ENCODE measurements around the gene TFF3.
"Not testable (repeated sequence)": the region's sequence is repeated elsewhere in the genome, so short reads cannot be mapped to it uniquely, and the experiment has no call there.

The TFF3 gene

DNA sequence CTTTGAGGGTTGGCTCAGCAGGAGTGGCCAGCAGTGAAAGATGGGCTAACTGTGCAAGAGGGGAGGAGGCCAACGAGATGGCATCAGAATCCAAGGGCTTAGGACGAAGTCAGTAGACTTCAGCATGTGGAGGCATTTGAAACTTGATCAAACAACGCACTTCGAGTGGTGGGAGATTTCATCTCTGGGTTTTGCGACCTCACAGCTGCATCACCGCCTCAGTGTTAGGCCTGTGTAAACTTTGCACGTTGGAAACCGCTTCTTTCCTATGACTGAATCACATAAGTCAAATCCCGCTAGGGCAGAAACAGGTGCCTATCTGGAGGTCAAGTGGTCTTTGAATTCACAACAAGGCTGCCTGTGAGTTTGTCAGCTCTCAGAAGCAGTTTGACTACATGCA is 17.8 kb downstream of the TFF3 start:
- ChIA-PET POLR2A (no interaction called here), CTCF (interaction anchor here (0.9 kb wide), 1 partner anchor 13 kb away, joined by 3 read pairs; no protein-coding TSS in a partner anchor)
- TF ChIP-seq ZNF384 (IDR thresholded peaks at IDR 0.05) = no peak
- TF ChIP-seq, protein P1, sequence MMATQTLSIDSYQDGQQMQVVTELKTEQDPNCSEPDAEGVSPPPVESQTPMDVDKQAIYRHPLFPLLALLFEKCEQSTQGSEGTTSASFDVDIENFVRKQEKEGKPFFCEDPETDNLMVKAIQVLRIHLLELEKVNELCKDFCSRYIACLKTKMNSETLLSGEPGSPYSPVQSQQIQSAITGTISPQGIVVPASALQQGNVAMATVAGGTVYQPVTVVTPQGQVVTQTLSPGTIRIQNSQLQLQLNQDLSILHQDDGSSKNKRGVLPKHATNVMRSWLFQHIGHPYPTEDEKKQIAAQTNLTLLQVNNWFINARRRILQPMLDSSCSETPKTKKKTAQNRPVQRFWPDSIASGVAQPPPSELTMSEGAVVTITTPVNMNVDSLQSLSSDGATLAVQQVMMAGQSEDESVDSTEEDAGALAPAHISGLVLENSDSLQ (IDR thresholded peaks at IDR 0.05) = no peak
- TF ChIP-seq LEF1 (IDR thresholded peaks at IDR 0.05; ENCODE audit: borderline replicate concordance) = no peak
- no peak for DNase-seq (ENCODE audit: extremely low spot score)

- POLR2A ChIA-PET = no interaction called here
- DNase-seq (ENCODE audit: extremely low spot score) = no peak
- no peak for TF ChIP-seq HDGF (IDR thresholded peaks at IDR 0.05; ENCODE audit: borderline replicate concordance)
- no peak for TF ChIP-seq ELF4 (IDR thresholded peaks at IDR 0.05)
- no peak for TF ChIP-seq TARDBP (IDR thresholded peaks at IDR 0.05)
- no peak for TF ChIP-seq L3MBTL2 (conservative IDR thresholded peaks at IDR 0.05)
- CTCF ChIA-PET = interaction anchor here (0.9 kb wide), 1 partner anchor 14 kb away, joined by 3 read pairs; no protein-coding TSS in a partner anchor
Observed at GRCh38 chr21:42296501-42296900, 18.7 kb downstream of the TFF3 start.

DNA sequence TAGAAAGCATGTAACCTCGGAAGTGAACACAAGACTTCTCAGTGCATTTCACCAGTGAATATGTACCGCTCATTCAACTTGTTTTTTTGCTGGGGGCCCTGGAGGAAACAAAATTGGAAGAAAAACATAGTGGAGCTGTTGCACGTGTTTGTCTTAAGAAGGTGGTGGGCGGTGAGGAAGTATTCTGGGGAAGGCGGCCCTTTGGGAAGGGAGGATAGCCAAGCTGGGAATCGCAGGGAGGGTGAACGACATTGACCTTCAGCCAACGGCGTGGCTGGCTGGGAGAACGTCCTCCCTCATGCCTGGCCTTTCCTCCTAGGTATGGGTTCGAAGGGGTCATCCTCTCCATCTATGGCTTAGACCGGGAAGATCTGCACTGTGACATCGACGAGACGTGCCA is 19.4 kb downstream of the TFF3 start:
- CTCF ChIA-PET = interaction anchor here (1.1 kb wide), 1 partner anchor 15 kb away, joined by 4 read pairs; no protein-coding TSS in a partner anchor
- POLR2A ChIA-PET = no interaction called here
- DNase-seq (ENCODE audit: extremely low spot score) = no peak
- TF ChIP-seq ELF4 (IDR thresholded peaks at IDR 0.05) (no peak), SUZ12 (IDR thresholded peaks at IDR 0.05) (no peak), CTBP1 (IDR thresholded peaks at IDR 0.05; ENCODE audit: borderline replicate concordance) (no peak)
- TF ChIP-seq, protein P1 (IDR thresholded peaks at IDR 0.05) = no peak

DNA sequence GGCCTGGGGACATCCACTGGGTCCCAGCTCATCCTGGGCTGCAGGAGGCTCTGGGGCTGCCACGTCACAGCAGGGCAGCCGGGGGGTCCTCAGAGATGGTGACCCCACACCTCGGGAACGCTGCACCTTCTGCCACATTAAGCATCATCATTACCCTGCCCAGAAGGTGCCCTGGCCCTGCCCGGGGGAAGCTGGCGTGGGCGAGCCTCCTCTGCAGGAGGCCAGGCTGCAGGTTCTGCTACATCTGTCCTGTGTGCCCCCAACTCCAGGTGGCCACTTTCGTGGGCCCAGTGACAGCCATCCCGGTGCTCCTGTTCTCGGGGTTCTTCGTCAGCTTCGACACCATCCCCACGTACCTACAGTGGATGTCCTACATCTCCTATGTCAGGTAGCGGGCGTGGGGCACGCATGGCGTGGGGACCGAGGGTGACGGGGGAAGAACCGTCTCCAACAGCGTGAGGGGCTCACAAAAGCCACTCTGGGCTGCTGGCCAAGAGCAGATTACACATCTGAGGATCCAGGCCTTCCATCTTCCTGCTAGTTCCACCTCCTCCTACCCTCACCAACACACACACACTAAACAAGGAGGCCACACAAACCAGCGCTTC is 20.8 kb downstream of the TFF3 start:
- TF ChIP-seq ARNT (IDR thresholded peaks at IDR 0.05) (no peak), L3MBTL2 (conservative IDR thresholded peaks at IDR 0.05) (no peak), ELF4 (IDR thresholded peaks at IDR 0.05) (no peak), FOXM1 (IDR thresholded peaks at IDR 0.05; ENCODE audit: borderline replicate concordance) (no peak), FOXA1 (IDR thresholded peaks at IDR 0.05) (no peak)
- no peak for DNase-seq (ENCODE audit: extremely low spot score)
- POLR2A ChIA-PET = no interaction called here
- CTCF ChIA-PET = no interaction called here

DNA sequence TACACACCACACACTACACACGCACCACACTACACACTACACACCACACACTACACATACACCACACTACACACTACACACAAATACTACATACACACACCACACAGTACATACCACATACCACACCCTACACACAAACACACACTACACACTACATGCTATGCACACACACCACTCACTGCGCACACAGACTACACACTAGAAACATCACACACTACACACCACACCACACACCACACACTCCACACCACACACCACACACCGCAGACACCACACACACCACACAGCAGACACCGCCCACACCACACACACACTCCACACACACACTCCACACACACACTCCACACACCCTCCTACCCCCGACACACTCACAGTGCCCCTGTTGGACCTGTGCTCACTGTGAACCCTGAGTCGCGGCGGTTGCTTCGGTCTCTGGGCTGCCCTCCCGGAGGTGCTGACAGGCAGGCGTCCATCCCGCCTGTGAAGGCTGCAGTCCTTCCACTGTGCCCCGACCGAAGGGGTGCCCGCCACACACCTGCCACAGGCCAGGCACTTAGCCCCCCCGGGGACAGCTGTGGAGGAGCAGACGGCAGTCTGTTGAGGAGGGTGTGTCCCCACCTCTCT is 21.4 kb downstream of the TFF3 start:
- CTCF ChIA-PET = no interaction called here
- POLR2A ChIA-PET = no interaction called here
- TF ChIP-seq FOXK2 (IDR thresholded peaks at IDR 0.05) (no peak), FOXA1 (IDR thresholded peaks at IDR 0.05) (no peak), SP1 (IDR thresholded peaks at IDR 0.05) (no peak), BHLHE40 (IDR thresholded peaks at IDR 0.05; ENCODE audit: borderline replicate concordance) (no peak), TARDBP (IDR thresholded peaks at IDR 0.05) (no peak), ZNF384 (IDR thresholded peaks at IDR 0.05) (no peak), ARNT (IDR thresholded peaks at IDR 0.05) (no peak), FOXM1 (IDR thresholded peaks at IDR 0.05; ENCODE audit: borderline replicate concordance) (no peak), L3MBTL2 (conservative IDR thresholded peaks at IDR 0.05) (no peak), NFRKB (IDR thresholded peaks at IDR 0.05) (no peak), CTBP1 (IDR thresholded peaks at IDR 0.05; ENCODE audit: borderline replicate concordance) (no peak), LEF1 (IDR thresholded peaks at IDR 0.05; ENCODE audit: borderline replicate concordance) (no peak)
- TF ChIP-seq, protein P1 (IDR thresholded peaks at IDR 0.05) = no peak
- DNase-seq (ENCODE audit: extremely low spot score) = no peak

- POLR2A ChIA-PET; CTCF ChIA-PET; DNase-seq (ENCODE audit: extremely low spot score): not testable (repeated sequence)
Observed at GRCh38 chr21:42292563-42293142, 22.6 kb downstream of the TFF3 start.

DNA sequence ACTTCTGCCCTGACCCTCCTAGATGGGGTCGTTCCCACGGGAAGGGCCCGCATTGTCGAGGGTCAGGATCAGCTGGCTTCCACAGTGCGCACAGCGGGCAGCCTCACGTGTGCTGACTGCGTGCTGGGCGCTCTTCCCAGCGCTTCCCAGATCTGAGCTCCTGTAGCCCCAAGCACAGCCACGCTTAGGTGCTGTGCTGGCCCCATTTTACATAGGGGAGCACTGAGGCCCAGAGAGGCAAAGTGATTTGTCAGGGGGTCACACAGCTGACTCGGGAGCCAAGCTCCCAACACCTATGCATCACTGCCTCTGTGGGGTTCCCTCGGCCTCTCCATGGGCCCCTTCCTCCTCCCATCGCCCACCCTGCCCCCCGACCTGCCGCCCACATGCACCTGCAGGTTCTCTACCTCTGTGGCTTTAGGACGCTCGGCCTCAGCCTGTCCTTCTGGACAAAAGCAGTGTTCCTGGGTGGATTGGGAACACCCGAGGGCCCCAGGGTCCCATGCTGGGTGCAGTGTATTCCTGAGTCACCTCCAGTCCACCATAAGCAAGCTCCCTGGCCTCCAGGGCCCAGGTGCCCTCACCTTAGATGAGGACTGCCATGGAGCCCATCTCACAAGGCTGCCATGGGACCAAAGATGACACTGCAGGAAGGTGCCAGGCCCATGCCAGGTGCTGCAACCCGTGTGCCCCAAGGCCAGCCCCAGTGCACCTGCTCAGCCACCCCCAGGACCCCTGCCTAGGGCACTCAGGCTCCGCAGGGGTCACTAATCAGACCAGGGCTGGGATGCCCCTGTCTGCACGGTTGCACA is 23.3 kb downstream of the TFF3 start:
- DNase-seq (ENCODE audit: extremely low spot score) = no peak
- POLR2A ChIA-PET = no interaction called here
- CTCF ChIA-PET = no interaction called here
- TF ChIP-seq LEF1 (IDR thresholded peaks at IDR 0.05; ENCODE audit: borderline replicate concordance) = no peak
- no peak for TF ChIP-seq NFRKB (IDR thresholded peaks at IDR 0.05)
- no peak for TF ChIP-seq ZNF384 (IDR thresholded peaks at IDR 0.05)
- TF ChIP-seq FOXK2 (IDR thresholded peaks at IDR 0.05) = no peak
- TF ChIP-seq SUZ12 (IDR thresholded peaks at IDR 0.05) = no peak
- no peak for TF ChIP-seq HDGF (IDR thresholded peaks at IDR 0.05; ENCODE audit: borderline replicate concordance)
- no peak for TF ChIP-seq ELF4 (IDR thresholded peaks at IDR 0.05)
- TF ChIP-seq FOXA1 (IDR thresholded peaks at IDR 0.05) = no peak
- no peak for TF ChIP-seq FOXM1 (IDR thresholded peaks at IDR 0.05; ENCODE audit: borderline replicate concordance)
- TF ChIP-seq, protein P1 (IDR thresholded peaks at IDR 0.05) = no peak
- TF ChIP-seq CTBP1 (IDR thresholded peaks at IDR 0.05; ENCODE audit: borderline replicate concordance) = no peak
- no peak for TF ChIP-seq L3MBTL2 (conservative IDR thresholded peaks at IDR 0.05)
- TF ChIP-seq SP1 (IDR thresholded peaks at IDR 0.05) = no peak
- TF ChIP-seq ARNT (IDR thresholded peaks at IDR 0.05) = no peak
- TF ChIP-seq TARDBP (IDR thresholded peaks at IDR 0.05) = no peak
- TF ChIP-seq BHLHE40 (IDR thresholded peaks at IDR 0.05; ENCODE audit: borderline replicate concordance) = no peak

All from HEK293T (cell line).